ENCODE results near the gene TREML1. TPM values are rescaled to one million over a fixed set of nuclear protein-coding genes. Genes with fewer than 3 reads are reported as not detected.

Gene TREML1
- total RNA-seq, 1 donor from 2014 or later = not detected

DNA sequence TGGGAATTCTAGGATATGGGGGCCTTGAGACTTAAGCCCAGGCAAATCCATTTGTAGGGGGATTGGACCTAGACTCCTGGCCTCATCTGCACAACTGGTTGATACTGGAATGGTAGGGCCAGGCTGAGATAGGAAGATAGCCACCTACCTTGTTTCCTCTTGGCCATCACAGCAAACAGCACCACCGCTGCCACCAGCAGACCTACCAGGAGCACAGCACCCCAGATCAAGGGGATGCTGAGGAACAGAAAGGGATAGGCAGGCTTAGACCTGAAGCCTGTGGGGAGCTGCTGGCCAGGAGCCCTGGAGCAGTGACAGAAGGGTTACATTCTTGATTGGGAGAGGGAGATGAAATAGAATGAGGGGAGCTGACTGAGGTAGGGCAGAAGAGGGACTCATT is 3.5 kb downstream of the TREML1 start:
- H3K36me3 ChIP-seq = no peaks in the 10 kb centered on the region
- Mint-ChIP-seq H3K27me3 (ENCODE audit: insufficient read depth, low read depth) (peaks cover 2% of the 10 kb centered on the region), H3K4me1 (no peaks in the 10 kb centered on the region), H3K9me3 (no peaks in the 10 kb centered on the region), H3K4me3 (no peak overlapping the region), H3K27ac (no peak overlapping the region), H3K36me3 (no peaks in the 10 kb centered on the region)
- no peaks in the 10 kb centered on the region for H3K27me3 ChIP-seq
- TF ChIP-seq EZH2 (IDR thresholded peaks at IDR 0.05) (no peak), EZH2phosphoT487 (IDR thresholded peaks at IDR 0.05) (no peak)
- TF ChIP-seq, protein P1, sequence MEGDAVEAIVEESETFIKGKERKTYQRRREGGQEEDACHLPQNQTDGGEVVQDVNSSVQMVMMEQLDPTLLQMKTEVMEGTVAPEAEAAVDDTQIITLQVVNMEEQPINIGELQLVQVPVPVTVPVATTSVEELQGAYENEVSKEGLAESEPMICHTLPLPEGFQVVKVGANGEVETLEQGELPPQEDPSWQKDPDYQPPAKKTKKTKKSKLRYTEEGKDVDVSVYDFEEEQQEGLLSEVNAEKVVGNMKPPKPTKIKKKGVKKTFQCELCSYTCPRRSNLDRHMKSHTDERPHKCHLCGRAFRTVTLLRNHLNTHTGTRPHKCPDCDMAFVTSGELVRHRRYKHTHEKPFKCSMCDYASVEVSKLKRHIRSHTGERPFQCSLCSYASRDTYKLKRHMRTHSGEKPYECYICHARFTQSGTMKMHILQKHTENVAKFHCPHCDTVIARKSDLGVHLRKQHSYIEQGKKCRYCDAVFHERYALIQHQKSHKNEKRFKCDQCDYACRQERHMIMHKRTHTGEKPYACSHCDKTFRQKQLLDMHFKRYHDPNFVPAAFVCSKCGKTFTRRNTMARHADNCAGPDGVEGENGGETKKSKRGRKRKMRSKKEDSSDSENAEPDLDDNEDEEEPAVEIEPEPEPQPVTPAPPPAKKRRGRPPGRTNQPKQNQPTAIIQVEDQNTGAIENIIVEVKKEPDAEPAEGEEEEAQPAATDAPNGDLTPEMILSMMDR (IDR thresholded peaks at IDR 0.05) = no peak
- no peaks in the 10 kb centered on the region for H3F3A ChIP-seq (ENCODE audit: low read depth)
- H2AFZ ChIP-seq (replicated peaks) = no peak overlapping the region
- no peak overlapping the region for H3K27ac ChIP-seq
- no peak overlapping the region for H3K9ac ChIP-seq
- H3K9me3 ChIP-seq (ENCODE audit: low read depth) = no peaks in the 10 kb centered on the region
- no peak overlapping the region for H3K4me3 ChIP-seq
- no peak for DNase-seq (ENCODE audit: low spot score)
- H3K79me2 ChIP-seq (ENCODE audit: low read depth) = no peaks in the 10 kb centered on the region
- H4K20me1 ChIP-seq (ENCODE audit: low read depth) = no peaks in the 10 kb centered on the region
- no peak overlapping the region for H3K4me2 ChIP-seq
- no peaks in the 10 kb centered on the region for H3K4me1 ChIP-seq

DNA sequence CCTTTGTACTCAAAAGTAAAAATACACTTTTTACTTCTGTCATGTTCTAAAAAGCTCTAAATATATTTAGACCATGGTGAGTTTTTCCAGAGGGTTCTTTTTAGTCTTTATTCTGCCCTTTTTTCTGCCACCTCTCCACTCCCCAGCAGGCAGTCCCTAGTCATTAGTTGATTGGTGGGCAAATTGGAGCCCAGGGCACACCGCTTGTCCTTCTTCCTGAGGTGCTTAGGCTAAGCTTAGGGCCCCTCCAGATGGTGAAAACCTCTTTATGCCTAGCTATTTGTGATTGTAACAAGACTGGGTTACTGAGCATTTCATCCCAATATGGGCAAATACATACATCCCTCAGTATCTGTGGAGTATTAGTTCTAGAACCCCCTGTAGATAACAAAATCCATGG is 6.2 kb downstream of the TREML1 start:
- H3K4me1 Mint-ChIP-seq = no peaks in the 10 kb centered on the region
- no peaks in the 10 kb centered on the region for H3F3A ChIP-seq (ENCODE audit: low read depth)

DNA sequence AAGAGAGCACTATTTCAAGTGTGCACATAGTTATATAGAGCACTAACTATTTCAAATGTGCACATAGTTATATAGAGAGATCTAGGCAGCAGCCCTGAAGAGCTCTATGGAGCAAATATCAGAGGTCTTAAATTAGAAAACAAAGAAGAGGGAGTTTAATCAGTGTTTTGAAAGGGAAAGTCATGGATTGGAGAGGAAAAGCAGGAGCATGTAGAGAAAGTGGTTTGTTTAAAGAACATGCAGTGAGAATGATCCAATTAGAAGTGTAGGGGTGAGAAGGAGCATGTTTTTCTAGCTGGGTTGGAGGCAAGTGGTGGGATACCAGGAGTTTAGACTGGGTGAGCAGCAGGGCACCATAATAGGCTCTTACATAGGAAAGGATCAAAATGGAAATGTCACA is 17.2 kb downstream of the TREML1 start:
- no peak for TF ChIP-seq EZH2 (IDR thresholded peaks at IDR 0.05)
- TF ChIP-seq, protein P1 (IDR thresholded peaks at IDR 0.05) = no peak
- no peak for TF ChIP-seq EZH2phosphoT487 (IDR thresholded peaks at IDR 0.05)
- Mint-ChIP-seq H3K27ac (no peak overlapping the region), H3K36me3 (no peaks in the 10 kb centered on the region), H3K27me3 (ENCODE audit: insufficient read depth, low read depth) (no peaks in the 10 kb centered on the region), H3K4me3 (no peak overlapping the region), H3K9me3 (no peaks in the 10 kb centered on the region), H3K4me1 (no peaks in the 10 kb centered on the region)
- no peaks in the 10 kb centered on the region for H3K36me3 ChIP-seq
- H3K4me1 ChIP-seq = peaks cover 15% of the 10 kb centered on the region
- H2AFZ ChIP-seq (replicated peaks) = no peak overlapping the region
- no peak overlapping the region for H3K4me3 ChIP-seq
- no peak overlapping the region for H3K27ac ChIP-seq
- no peaks in the 10 kb centered on the region for H3K9me3 ChIP-seq (ENCODE audit: low read depth)
- no peaks in the 10 kb centered on the region for H4K20me1 ChIP-seq (ENCODE audit: low read depth)
- no peaks in the 10 kb centered on the region for H3K27me3 ChIP-seq
- H3F3A ChIP-seq (ENCODE audit: low read depth) = peaks cover 10% of the 10 kb centered on the region
- no peak overlapping the region for H3K4me2 ChIP-seq
- no peak for DNase-seq (ENCODE audit: low spot score)
- H3K9ac ChIP-seq = no peak overlapping the region
- H3K79me2 ChIP-seq (ENCODE audit: low read depth) = no peaks in the 10 kb centered on the region

More for the DNA sequence above, 6.2 kb downstream of the TREML1 start:
- DNase-seq (ENCODE audit: low spot score) = no peak
- TF ChIP-seq EZH2phosphoT487 (IDR thresholded peaks at IDR 0.05) = no peak
- no peak for TF ChIP-seq EZH2 (IDR thresholded peaks at IDR 0.05)
- TF ChIP-seq, protein P1 (IDR thresholded peaks at IDR 0.05) = no peak
- no peaks in the 10 kb centered on the region for H3K79me2 ChIP-seq (ENCODE audit: low read depth)
- H4K20me1 ChIP-seq (ENCODE audit: low read depth) = no peaks in the 10 kb centered on the region
- H3K9ac ChIP-seq = no peak overlapping the region
- no peak overlapping the region for H3K4me2 ChIP-seq
- H2AFZ ChIP-seq (replicated peaks) = no peak overlapping the region
- no peaks in the 10 kb centered on the region for H3K9me3 ChIP-seq (ENCODE audit: low read depth)
- no peak overlapping the region for H3K27ac ChIP-seq
- Mint-ChIP-seq H3K4me3 (no peak overlapping the region), H3K27ac (no peak overlapping the region), H3K27me3 (ENCODE audit: insufficient read depth, low read depth) (peaks cover 2% of the 10 kb centered on the region), H3K36me3 (no peaks in the 10 kb centered on the region), H3K9me3 (no peaks in the 10 kb centered on the region)
- H3K4me1 ChIP-seq = no peaks in the 10 kb centered on the region
- H3K27me3 ChIP-seq = no peaks in the 10 kb centered on the region
- no peak overlapping the region for H3K4me3 ChIP-seq
- H3K36me3 ChIP-seq = no peaks in the 10 kb centered on the region

Measured in neural progenitor cell (in vitro differentiated cells).